HG03521 (cell line): ENCODE measurements around the gene PCK1.

Experiments used
- ATAC-seq: cut with Tn5 transposase; IDR thresholded peaks from one replicate; pipeline ENCODE4 v1.9.1; 2021; ENCODE audit warnings: mild to moderate bottlenecking, moderate library complexity; ENCODE audit not compliant: unreplicated experiment

PCK1 gene

GRCh38 chr20:57576002-57576401 lies 15.1 kb downstream of the PCK1 start:
- no peak for ATAC-seq

GRCh38 chr20:57576617-57577550 lies 16.0 kb downstream of the PCK1 start:
- ATAC-seq = no peak

GRCh38 chr20:57577679-57578475 lies 17.0 kb downstream of the PCK1 start:
- no peak for ATAC-seq

- no peak for ATAC-seq
Measured at GRCh38 chr20:57578476-57579165, 17.7 kb downstream of the PCK1 start.

GRCh38 chr20:57579331-57579897 lies 18.5 kb downstream of the PCK1 start:
- no peak for ATAC-seq

- no peak for ATAC-seq
Measured at GRCh38 chr20:57579898-57580447, 19.1 kb downstream of the PCK1 start.

- no peak for ATAC-seq
Measured at GRCh38 chr20:57580478-57581201, 19.7 kb downstream of the PCK1 start.

GRCh38 chr20:57581202-57582028 lies 20.5 kb downstream of the PCK1 start:
- ATAC-seq = no peak

GRCh38 chr20:57582029-57582378 lies 21.1 kb downstream of the PCK1 start:
- ATAC-seq = no peak

GRCh38 chr20:57582432-57583288 lies 21.8 kb downstream of the PCK1 start:
- no peak for ATAC-seq

- no peak for ATAC-seq
Measured at GRCh38 chr20:57583289-57584257, 22.7 kb downstream of the PCK1 start.

- no peak for ATAC-seq
Measured at GRCh38 chr20:57584768-57585461, 24.0 kb downstream of the PCK1 start.

GRCh38 chr20:57585466-57586213 lies 24.7 kb downstream of the PCK1 start:
- ATAC-seq = no peak

GRCh38 chr20:57586370-57586793 lies 25.5 kb downstream of the PCK1 start:
- no peak for ATAC-seq

- ATAC-seq = no peak
Measured at GRCh38 chr20:57586943-57587277, 26.0 kb downstream of the PCK1 start.
